GM12875 (cell line): ENCODE measurements around the gene PSMF1.

Source experiments
- H3K4me3 ChIP-seq: one replicate; pipeline ENCODE4 v1.5.1; 2011; ENCODE audit warnings: low read depth, low read length, control low read depth
- CTCF ChIP-seq: IDR thresholded peaks from 2 replicates; pipeline ENCODE4 v1.5.1; 2011; ENCODE audit warnings: low read depth, mild to moderate bottlenecking, control low read depth, inconsistent platforms, low read length, moderate library complexity, borderline replicate concordance; ENCODE audit not compliant: insufficient read depth

Gene PSMF1

GRCh38 chr20:1180949-1181348 lies 62.5 kb downstream of the PSMF1 start:
- no peak for TF ChIP-seq CTCF
- H3K4me3 ChIP-seq: no peak overlapping the region

GRCh38 chr20:1182106-1182505 lies 63.7 kb downstream of the PSMF1 start:
- TF ChIP-seq CTCF: no peak
- H3K4me3 ChIP-seq: no peak overlapping the region

GRCh38 chr20:1183153-1183552 lies 64.8 kb downstream of the PSMF1 start:
- no peak for TF ChIP-seq CTCF

GRCh38 chr20:1184260-1184637 lies 65.8 kb downstream of the PSMF1 start:
- TF ChIP-seq CTCF: no peak
- H3K4me3 ChIP-seq: no peak overlapping the region

More at GRCh38 chr20:1183153-1183552, 64.8 kb downstream of the PSMF1 start:
- H3K4me3 ChIP-seq: no peak overlapping the region

- no peak for TF ChIP-seq CTCF
- no peak within 1 kb of the TSS for H3K4me3 ChIP-seq
These were observed 66.4 kb downstream of the PSMF1 start, which contains the start of gene TMEM74B for GRCh38 chr20:1184638-1185315. Gene TMEM74B (minus strand): TSS chr20:1184981. CDS start chr20:1183801, 1,180 bp downstream.

GRCh38 chr20:1185316-1185741 lies 66.9 kb downstream of the PSMF1 start:
- TF ChIP-seq CTCF: no peak
- H3K4me3 ChIP-seq: no peak overlapping the region

- no peak overlapping the region for H3K4me3 ChIP-seq
- peak; percentile 72 for TF ChIP-seq CTCF
These were observed 67.5 kb downstream of the PSMF1 start for GRCh38 chr20:1185790-1186334.
